GM06990 (cell line): ENCODE measurements around the gene MRPL54.
"Not testable (repeated sequence)": the region's sequence is repeated elsewhere in the genome, so short reads cannot be mapped to it uniquely, and the experiment has no call there.

Source experiments
- DNase-seq: peaks from one replicate; pipeline ENCODE4 v3.0.0-alpha.2; 2011; ENCODE audit not compliant: insufficient read length; ENCODE audit errors: extremely low read depth
- H3K27me3 ChIP-seq: replicated peaks from 2 replicates; pipeline ENCODE4 v1.6.0; 2011; ENCODE audit warnings: low read length; ENCODE audit not compliant: control insufficient read depth, insufficient read depth
- H3K36me3 ChIP-seq: 2 replicates; pipeline ENCODE4 v1.5.1; 2011; ENCODE audit warnings: low read length; ENCODE audit not compliant: control insufficient read depth, insufficient read depth
- H3K4me3 ChIP-seq: replicated peaks from 2 replicates; pipeline ENCODE4 v1.5.1; 2011; ENCODE audit warnings: low read depth, mild to moderate bottlenecking, control low read depth, low read length
- CTCF ChIP-seq: IDR thresholded peaks from 2 replicates; pipeline ENCODE4 v1.5.1; 2011; ENCODE audit warnings: low read length, control low read depth, mild to moderate bottlenecking, inconsistent platforms; ENCODE audit not compliant: insufficient read depth, poor library complexity, severe bottlenecking

The MRPL54 gene

GRCh38 chr19:3753631-3754410, 8.7 kb upstream of the MRPL54 start:
- Histone ChIP-seq H3K27me3 (no peaks in the 10 kb centered on the region), H3K4me3 (no peak overlapping the region), H3K36me3 (peaks cover 16% of the 10 kb centered on the region)
- TF ChIP-seq CTCF: no peak
- no peak for DNase-seq

- H3K4me3 ChIP-seq, H3K27me3 ChIP-seq, H3K36me3 ChIP-seq, DNase-seq: not testable (repeated sequence)
These were observed 4.8 kb upstream of the MRPL54 start for GRCh38 chr19:3757705-3758104.

DNA sequence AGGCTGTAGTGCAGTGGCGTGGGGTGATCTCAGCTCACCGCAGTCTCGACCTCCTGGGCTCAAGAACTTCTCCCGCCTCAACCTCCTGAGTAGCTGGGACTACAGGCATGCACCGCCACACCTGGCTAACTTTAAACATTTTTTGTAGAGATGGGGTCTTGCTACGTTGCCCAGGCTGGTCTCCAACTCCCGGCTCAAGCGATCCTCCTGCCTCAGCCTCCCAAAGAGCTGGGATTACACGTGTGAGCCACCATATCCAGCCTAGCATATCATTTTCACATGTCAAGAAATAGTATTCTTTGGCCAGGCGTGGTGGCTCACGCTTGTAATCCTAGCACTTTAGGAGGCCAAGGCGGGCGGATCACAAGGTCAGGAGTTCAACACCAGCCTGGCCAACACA, 4.2 kb upstream of the MRPL54 start:
- not testable (repeated sequence) for H3K36me3 ChIP-seq, H3K27me3 ChIP-seq, H3K4me3 ChIP-seq, DNase-seq

GRCh38 chr19:3759482-3760254, 2.8 kb upstream of the MRPL54 start:
- no peak for DNase-seq
- Histone ChIP-seq H3K4me3 (no peak overlapping the region), H3K36me3 (peaks cover 8% of the 10 kb centered on the region), H3K27me3 (no peaks in the 10 kb centered on the region)
- no peak for TF ChIP-seq CTCF

DNA sequence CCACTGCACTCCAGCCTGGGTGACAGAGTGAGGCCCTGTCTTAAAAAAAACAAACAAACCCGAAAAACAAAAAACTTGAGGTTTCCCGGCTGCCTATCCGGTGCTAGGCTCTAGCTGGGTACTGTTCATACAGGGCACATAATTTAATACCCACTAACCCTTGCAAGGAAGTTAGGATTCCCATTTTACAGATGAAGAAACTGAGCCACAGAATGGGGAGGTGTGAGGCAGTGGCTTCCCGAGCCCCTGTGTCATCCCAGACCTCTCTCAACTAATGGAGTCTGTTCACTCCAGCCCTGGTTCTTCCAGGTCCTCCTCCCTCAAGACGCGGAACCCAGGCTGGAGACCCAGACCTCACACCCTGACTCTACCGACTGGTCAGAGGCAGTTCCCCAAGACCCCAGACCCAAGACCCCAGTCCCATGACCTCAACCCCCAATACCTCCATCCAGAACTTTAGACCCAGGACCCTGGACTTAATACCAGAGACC, 1.6 kb upstream of the MRPL54 start:
- no peak for DNase-seq
- Histone ChIP-seq H3K4me3 (peak overlapping the region; percentile 76), H3K27me3 (no peaks in the 10 kb centered on the region), H3K36me3 (peaks cover 12% of the 10 kb centered on the region)
- no peak for TF ChIP-seq CTCF

GRCh38 chr19:3761382-3762129, 926 bp upstream of the MRPL54 start, which contains the start of gene APBA3:
TSS of gene APBA3 (minus strand) at chr19:3761692. CDS start at chr19:3760264, 1,428 bp downstream.
- Histone ChIP-seq H3K27me3 (no peaks in the 10 kb centered on the region), H3K4me3 (peak within 1 kb of the TSS; percentile 76), H3K36me3 (peaks cover 14% of the 10 kb centered on the region)
- DNase-seq: peak; percentile 92
- peak; percentile 90 for TF ChIP-seq CTCF
